Left lung (tissue), 10 donors: Measurements from ENCODE around the gene TMEM164. TPM values are rescaled to one million over a fixed set of nuclear protein-coding genes. Genes with fewer than 3 reads are reported as not detected.
"Not testable (repeated sequence)": the region's sequence is repeated elsewhere in the genome, so short reads cannot be mapped to it uniquely, and the experiment has no call there.

Source experiments
- ATAC-seq: fragments of 200-7000 bp; cut with Tn5 transposase; one replicate; pipeline ENCODE4 v1.9.1; 2020; ENCODE audit warnings: moderate library complexity
- DNase-seq, 4 donors: peaks; one replicate each; pipeline ENCODE4 v3.0.0-alpha.2; 2013 to 2020
- H3K27ac ChIP-seq, 2 donors: fragments of 200-600 bp; sonication (generic) in 1 of 2; one replicate each; pipeline versions ENCODE4 v1.5.0 to v1.8.0; 2020 to 2021
- H3K27me3 ChIP-seq, 2 donors: fragments of 200-600 bp; sonication (generic) in 1 of 2; one replicate each; pipeline versions ENCODE4 v1.5.0 to v1.8.0; 2020 to 2021
- H3K36me3 ChIP-seq, 2 donors: fragments of 200-600 bp; sonication (generic) in 1 of 2; one replicate each; pipeline versions ENCODE4 v1.5.0 to v1.8.0; 2020 to 2021
- H3K4me1 ChIP-seq, 2 donors: fragments of 200-600 bp; one replicate each; pipeline ENCODE4 v1.8.0; 2021
- H3K4me3 ChIP-seq, 2 donors: fragments of 200-600 bp; sonication (generic) in 1 of 2; one replicate each; pipeline versions ENCODE4 v1.5.0 to v1.8.0; 2020 to 2021; ENCODE audit warnings: mild to moderate bottlenecking in 1 of 2
- H3K9me3 ChIP-seq, 2 donors: fragments of 200-600 bp; sonication (generic) in 1 of 2; one replicate each; pipeline versions ENCODE4 v1.5.0 to v1.8.0; 2020 to 2021
- intact Hi-C, 2 donors: fragments of 100-400 bp; cut with DNase I; formaldehyde crosslinking; loops; one replicate each; pipeline versions ENCODE4 v1.11.2 to v1.14.2; 2022
- polyA plus RNA-seq, 6 donors: library from polyadenylated mRNA; unstranded; fragments of 120-200 nt; gene quantifications; one replicate each; pipeline ENCODE4 v1.2.1, GENCODE V29; 2013; ENCODE audit not compliant: insufficient read length in 6 of 6
- total RNA-seq, 2 donors: library from RNA; stranded (reverse); fragmentation: NEBNext Ultra II Directional; extraction: Animal tissue kit (Norgen Biotek cat#: 25700); gene quantifications; one replicate each; pipeline ENCODE4 v1.2.1, GENCODE V29; 2021
- TF ChIP-seq, protein P1 (sequence below), 2 donors: fragments of 200-600 bp; sonication (generic) in 1 of 2; IDR thresholded peaks; one replicate each; pipeline versions ENCODE4 v1.5.0 to v1.8.0; 2021; ENCODE audit warnings: antibody characterized with exemption in 2 of 2
- donor health status: DM: no; HTN: yes; CAD: no.
- donor health status: DM: no; HTN: no; CAD: no.

The TMEM164 gene
- total and polyA plus RNA-seq, 8 donors, result 39.2 to 111 (median 47.0) TPM

DNA sequence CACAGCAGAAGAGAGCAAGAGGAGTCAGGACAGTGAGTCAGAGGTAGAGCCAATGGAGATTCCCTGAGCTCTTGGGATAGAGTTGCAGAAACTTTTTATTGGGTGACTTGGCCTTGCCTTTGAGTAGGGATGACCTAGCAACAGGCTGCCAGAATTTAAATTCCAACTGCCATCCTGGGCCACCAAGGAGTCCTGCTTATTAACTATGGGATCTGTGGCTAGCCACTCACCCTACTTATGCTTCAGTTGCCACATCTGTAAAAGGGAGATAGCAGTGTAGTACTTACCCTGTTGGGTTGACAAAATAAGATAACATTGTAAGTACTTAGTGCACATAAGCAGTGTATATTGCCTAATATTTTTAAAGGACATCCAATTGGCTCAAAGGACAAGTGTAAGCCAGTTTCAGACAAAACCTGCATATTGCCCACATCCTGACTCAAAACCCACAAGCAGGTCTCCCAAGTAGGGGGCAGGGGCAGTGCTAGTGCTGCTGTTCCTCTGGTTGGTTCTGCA, 43.5 kb upstream of the TMEM164 start:
- no peak overlapping the region for H3K4me3 ChIP-seq
- DNase-seq (no peak), ATAC-seq (no peak)
- H3K27ac ChIP-seq, result no peak overlapping the region
- TF ChIP-seq, protein P1, sequence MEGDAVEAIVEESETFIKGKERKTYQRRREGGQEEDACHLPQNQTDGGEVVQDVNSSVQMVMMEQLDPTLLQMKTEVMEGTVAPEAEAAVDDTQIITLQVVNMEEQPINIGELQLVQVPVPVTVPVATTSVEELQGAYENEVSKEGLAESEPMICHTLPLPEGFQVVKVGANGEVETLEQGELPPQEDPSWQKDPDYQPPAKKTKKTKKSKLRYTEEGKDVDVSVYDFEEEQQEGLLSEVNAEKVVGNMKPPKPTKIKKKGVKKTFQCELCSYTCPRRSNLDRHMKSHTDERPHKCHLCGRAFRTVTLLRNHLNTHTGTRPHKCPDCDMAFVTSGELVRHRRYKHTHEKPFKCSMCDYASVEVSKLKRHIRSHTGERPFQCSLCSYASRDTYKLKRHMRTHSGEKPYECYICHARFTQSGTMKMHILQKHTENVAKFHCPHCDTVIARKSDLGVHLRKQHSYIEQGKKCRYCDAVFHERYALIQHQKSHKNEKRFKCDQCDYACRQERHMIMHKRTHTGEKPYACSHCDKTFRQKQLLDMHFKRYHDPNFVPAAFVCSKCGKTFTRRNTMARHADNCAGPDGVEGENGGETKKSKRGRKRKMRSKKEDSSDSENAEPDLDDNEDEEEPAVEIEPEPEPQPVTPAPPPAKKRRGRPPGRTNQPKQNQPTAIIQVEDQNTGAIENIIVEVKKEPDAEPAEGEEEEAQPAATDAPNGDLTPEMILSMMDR (IDR thresholded peaks at IDR 0.05), result no peak
- no peaks in the 10 kb centered on the region for H3K36me3 ChIP-seq
- no peaks in the 10 kb centered on the region for H3K4me1 ChIP-seq
- H3K27me3 ChIP-seq, result no peaks in the 10 kb centered on the region
- H3K9me3 ChIP-seq, result no peaks in the 10 kb centered on the region
- intact Hi-C loops, result no loop called here

DNA sequence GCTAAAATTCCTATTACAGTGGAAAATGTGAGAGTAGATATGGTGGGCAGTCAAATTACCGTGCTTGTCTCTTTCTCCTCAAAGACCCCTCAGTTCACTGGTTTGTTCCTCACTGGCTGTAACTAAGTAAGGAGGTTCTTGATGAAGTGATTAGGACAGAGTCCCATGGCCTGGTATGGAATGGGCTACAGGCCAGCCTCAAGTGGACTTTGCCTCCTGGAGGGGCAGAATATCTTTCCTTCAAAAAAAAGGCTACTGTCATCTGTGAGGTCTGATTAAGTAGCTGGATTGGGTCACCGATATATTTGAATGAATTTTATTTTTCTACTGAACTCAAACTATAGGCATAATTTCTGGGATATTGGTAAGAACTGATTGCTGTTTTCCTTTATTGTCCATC, 38.5 kb upstream of the TMEM164 start:
- Histone ChIP-seq H3K4me3 (no peak overlapping the region), H3K27me3 (no peaks in the 10 kb centered on the region), H3K27ac (no peak overlapping the region), H3K4me1 (no peaks in the 10 kb centered on the region), H3K36me3 (no peaks in the 10 kb centered on the region), H3K9me3 (no peaks in the 10 kb centered on the region)
- no peak for DNase-seq
- TF ChIP-seq, protein P1 (IDR thresholded peaks at IDR 0.05), result no peak
- ATAC-seq, result no peak
- intact Hi-C loops, result no loop called here

DNA sequence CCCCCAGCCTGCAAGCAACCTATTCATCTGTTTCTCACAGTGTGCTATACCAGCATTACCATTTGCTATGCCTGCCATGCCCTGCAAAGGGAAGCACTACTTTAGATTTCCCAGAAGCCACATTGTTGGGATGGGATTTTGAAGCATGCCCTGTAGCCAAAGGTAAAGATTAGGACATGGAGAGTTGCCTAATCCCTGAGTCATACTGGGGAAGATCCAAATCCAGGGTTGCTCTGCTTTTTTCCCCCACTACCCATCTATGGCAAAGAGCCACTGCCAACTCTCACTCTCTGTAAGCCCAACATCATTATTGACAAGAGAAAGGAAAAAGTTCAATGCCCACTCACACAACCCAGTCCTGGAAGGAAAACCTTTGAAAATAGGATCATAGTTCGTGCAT, 36.7 kb upstream of the TMEM164 start:
- H3K27me3 ChIP-seq, result no peaks in the 10 kb centered on the region
- TF ChIP-seq, protein P1 (IDR thresholded peaks at IDR 0.05), result no peak
- no peak for DNase-seq
- H3K27ac ChIP-seq, result no peak overlapping the region
- no peak for ATAC-seq
- intact Hi-C loops, result no loop called here
- no peak overlapping the region for H3K4me3 ChIP-seq
- no peaks in the 10 kb centered on the region for H3K4me1 ChIP-seq
- no peaks in the 10 kb centered on the region for H3K9me3 ChIP-seq
- H3K36me3 ChIP-seq, result no peaks in the 10 kb centered on the region

DNA sequence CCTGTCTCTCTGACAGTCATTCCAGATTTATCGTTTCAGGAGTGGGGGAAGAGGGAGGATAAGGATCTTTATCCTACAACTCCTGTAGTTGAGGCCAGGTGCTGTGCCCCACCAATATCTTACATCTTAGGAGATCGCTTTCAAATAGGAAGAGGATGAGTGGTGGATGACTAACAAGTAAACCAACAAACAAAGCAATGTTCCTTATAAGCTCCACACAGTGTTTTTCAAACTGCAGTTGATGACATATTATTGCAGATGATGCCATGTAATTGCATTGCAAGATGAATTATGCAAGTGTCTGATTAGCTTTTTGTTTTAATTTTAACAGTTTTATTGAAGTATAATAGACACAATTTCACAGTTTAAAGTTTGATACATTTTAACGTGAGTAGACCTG, 35.8 kb upstream of the TMEM164 start:
- Histone ChIP-seq H3K27me3 (no peaks in the 10 kb centered on the region), H3K4me1 (no peaks in the 10 kb centered on the region), H3K9me3 (no peaks in the 10 kb centered on the region), H3K27ac (no peak overlapping the region), H3K36me3 (no peaks in the 10 kb centered on the region), H3K4me3 (no peak overlapping the region)
- DNase-seq (no peak), ATAC-seq (no peak)
- intact Hi-C loops, result no loop called here
- TF ChIP-seq, protein P1 (IDR thresholded peaks at IDR 0.05), result no peak

DNA sequence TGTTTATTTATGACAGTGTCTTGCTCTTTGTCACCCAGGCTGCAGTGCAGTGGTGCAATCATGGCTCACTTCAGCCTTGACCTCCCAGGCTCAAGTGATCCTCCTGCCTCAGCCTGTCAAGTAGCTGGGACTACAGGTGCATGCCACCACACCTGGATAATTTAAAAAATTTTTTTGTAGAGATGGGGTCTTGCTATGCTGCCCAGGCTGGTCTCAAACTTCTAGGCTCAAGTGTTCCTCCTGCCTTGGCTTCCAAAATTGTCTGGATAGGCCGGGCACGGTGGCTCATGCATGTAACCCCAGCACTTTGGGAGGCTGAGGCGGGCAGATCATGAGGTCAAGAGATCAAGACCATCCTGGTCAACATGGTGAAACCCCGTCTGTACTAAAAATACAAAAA, 32.1 kb upstream of the TMEM164 start:
- H3K9me3 ChIP-seq, DNase-seq, ATAC-seq, intact Hi-C loops, H3K27me3 ChIP-seq, H3K36me3 ChIP-seq, H3K4me1 ChIP-seq, H3K27ac ChIP-seq, H3K4me3 ChIP-seq: not testable (repeated sequence)

DNA sequence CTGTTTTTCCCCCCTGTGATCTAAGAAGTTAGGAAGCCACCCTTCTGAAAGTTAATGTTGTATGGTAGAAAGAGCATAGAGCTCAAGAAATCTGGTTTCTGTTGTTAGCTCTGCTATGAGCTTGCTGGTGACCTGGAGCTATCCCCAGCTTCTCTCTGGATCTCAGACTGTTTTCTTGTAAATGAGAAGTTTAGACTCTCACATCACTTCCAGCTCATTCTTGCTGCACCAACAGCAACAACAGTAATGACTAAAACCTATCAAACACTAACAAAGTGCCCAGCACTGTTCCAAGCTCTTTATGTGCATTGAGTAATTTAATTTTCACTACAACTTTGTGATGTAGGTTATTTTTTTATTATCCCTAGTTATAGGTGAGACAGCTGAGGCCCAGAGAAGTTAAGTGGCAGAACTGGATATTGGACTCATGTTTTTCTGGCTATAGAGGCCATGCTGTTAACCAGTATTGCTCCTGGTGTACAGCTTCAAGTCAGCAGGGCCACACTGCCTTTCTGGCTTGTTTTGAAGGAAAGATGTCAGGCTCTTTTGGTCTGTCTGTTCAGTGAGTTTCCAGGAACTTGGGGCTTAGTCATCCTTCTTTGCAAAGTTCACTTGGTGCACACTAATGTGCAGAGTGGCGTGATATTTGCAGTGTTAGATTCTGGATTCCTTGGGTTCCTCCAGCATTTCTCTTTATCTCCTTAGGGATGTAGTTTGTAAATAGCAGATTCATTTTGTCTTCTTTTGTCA, 27.8 kb upstream of the TMEM164 start:
- Histone ChIP-seq H3K4me1 (no peaks in the 10 kb centered on the region), H3K4me3 (no peak overlapping the region), H3K27me3 (no peaks in the 10 kb centered on the region), H3K36me3 (no peaks in the 10 kb centered on the region), H3K27ac (no peak overlapping the region), H3K9me3 (no peaks in the 10 kb centered on the region)
- TF ChIP-seq, protein P1 (IDR thresholded peaks at IDR 0.05), result no peak
- intact Hi-C loops, result no loop called here
- no peak for DNase-seq
- ATAC-seq, result no peak

DNA sequence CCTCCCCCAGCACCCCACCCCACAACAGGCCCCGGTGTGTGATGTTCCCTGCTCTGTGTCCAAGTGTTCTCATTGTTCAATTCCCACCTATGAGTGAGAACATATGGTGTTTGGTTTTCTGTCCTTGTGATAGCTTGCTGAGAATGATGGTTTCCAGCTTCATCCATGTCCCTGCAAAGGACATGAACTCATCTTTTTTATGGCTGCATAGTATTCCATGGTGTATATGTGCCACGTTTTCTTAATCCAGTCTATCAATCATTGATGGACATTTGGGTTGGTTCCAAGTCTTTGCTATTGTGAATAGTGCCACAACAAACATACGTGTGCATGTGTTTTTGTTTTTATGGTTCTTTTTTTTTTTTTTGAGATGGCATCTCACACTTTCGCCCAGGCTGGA, 17.7 kb upstream of the TMEM164 start:
- H3K9me3 ChIP-seq, DNase-seq, H3K27ac ChIP-seq, intact Hi-C loops, H3K4me3 ChIP-seq, ATAC-seq, H3K27me3 ChIP-seq, H3K36me3 ChIP-seq, H3K4me1 ChIP-seq: not testable (repeated sequence)
